Prostate gland (tissue), 2 donors: ENCODE results near the gene ASB3.

Source experiments
- CTCF ChIP-seq, 4 experiments: fragments of 200-600 bp in 2 of 4; fragments of 450-650 bp in 2 of 4; sonication (generic) in 2 of 4; IDR thresholded peaks; 1 replicate in 3 of 4; 2 replicates in 1 of 4; pipeline ENCODE4 v1.5.1; 2016 to 2019; ENCODE audit warnings: antibody characterized with exemption in 4 of 4, mild to moderate bottlenecking in 2 of 4, moderate library complexity in 2 of 4
- POLR2A ChIP-seq: fragments of 450-650 bp; IDR thresholded peaks from one replicate; pipeline ENCODE4 v1.6.1; 2016; ENCODE audit warnings: antibody characterized with exemption, mild to moderate bottlenecking

DNA sequence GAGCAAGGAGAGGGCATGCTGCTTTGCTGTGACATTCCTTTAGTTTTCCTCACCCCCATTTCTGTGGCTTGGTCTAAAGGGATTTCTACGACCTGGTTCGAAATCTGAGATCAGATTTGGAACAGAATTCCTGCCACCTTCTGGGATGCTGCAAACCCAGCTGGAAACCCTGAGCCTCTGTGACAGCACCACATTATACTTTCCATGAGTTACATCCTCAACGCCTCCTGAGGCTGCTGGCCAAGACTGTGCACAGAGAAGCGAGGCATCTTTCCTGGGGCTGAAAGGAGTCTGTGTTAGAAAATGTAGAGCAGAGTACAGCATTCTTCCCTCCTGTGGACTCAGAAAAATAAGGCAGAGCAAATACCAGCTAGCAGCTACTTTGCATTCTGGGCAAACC, 157.3 kb downstream of the ASB3 start:
- TF ChIP-seq CTCF (IDR thresholded peaks at IDR 0.05) (no peak), POLR2A (no peak)
